Panc1 (cell line): ENCODE measurements around the gene PAPSS2.
"Not testable (repeated sequence)": the region's sequence is repeated elsewhere in the genome, so short reads cannot be mapped to it uniquely, and the experiment has no call there.

Experiments
- POLR2AphosphoS5 ChIP-seq: IDR thresholded peaks from 2 replicates; pipeline ENCODE4 v1.6.1; 2012; ENCODE audit warnings: mild to moderate bottlenecking, low read depth, low read length, moderate library complexity
- TCF7L2 ChIP-seq: IDR thresholded peaks from 2 replicates; pipeline ENCODE4 v1.6.1; 2011; ENCODE audit warnings: mild to moderate bottlenecking, low read depth, low read length, inconsistent platforms
- TF ChIP-seq, protein P1 (sequence below): fragments of 450-650 bp; IDR thresholded peaks from 2 replicates; pipeline ENCODE4 v1.5.1; 2017; ENCODE audit warnings: mild to moderate bottlenecking

DNA sequence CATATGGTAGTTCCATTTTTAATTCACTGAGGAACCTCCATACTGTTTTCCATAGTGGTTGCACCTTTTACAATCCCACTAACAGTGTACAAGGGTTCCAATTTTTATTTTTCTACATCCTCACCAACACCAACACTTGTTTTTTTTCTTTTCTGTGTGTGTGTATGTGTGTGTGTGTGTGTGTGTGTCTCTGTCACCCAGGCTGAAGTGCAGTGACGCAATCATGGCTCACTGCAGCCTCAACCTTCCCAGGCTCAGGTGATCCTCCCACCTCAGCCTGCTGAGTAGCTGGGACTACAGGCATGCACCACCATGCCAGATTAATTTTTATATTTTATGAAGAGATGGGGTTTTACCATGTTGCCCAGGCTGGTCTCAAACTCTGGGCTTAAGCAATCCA lies 78.6 kb downstream of the PAPSS2 start:
- TF ChIP-seq, protein P1, sequence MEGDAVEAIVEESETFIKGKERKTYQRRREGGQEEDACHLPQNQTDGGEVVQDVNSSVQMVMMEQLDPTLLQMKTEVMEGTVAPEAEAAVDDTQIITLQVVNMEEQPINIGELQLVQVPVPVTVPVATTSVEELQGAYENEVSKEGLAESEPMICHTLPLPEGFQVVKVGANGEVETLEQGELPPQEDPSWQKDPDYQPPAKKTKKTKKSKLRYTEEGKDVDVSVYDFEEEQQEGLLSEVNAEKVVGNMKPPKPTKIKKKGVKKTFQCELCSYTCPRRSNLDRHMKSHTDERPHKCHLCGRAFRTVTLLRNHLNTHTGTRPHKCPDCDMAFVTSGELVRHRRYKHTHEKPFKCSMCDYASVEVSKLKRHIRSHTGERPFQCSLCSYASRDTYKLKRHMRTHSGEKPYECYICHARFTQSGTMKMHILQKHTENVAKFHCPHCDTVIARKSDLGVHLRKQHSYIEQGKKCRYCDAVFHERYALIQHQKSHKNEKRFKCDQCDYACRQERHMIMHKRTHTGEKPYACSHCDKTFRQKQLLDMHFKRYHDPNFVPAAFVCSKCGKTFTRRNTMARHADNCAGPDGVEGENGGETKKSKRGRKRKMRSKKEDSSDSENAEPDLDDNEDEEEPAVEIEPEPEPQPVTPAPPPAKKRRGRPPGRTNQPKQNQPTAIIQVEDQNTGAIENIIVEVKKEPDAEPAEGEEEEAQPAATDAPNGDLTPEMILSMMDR = not testable (repeated sequence)
- TF ChIP-seq POLR2AphosphoS5, TCF7L2: not testable (repeated sequence)
